ENCODE data around the gene USH2A.

The USH2A gene

GRCh38 chr1:216193839-216194443 lies 229.3 kb downstream of the USH2A start:
- no peak for TF ChIP-seq NFIC (IDR thresholded peaks at IDR 0.05)
- TF ChIP-seq USF1 (IDR thresholded peaks at IDR 0.05) = no peak
- TF ChIP-seq ZBTB7A (IDR thresholded peaks at IDR 0.05; ENCODE audit: low read depth) = no peak
- TF ChIP-seq YY1 (IDR thresholded peaks at IDR 0.05; ENCODE audit: low read depth) = no peak
- no peak for TF ChIP-seq CEBPB (IDR thresholded peaks at IDR 0.05)
- TF ChIP-seq RAD21 (IDR thresholded peaks at IDR 0.05; ENCODE audit: low read depth) = peak; percentile 36; the same call in 1 of the 2 replicates

GRCh38 chr1:216190438-216190837 lies 232.8 kb downstream of the USH2A start:
- TF ChIP-seq CEBPB (IDR thresholded peaks at IDR 0.05) = no peak
- TF ChIP-seq RAD21 (IDR thresholded peaks at IDR 0.05; ENCODE audit: low read depth) = no peak
- no peak for TF ChIP-seq YY1 (IDR thresholded peaks at IDR 0.05; ENCODE audit: low read depth)
- no peak for TF ChIP-seq TEAD4 (IDR thresholded peaks at IDR 0.05)

- TF ChIP-seq EP300 (IDR thresholded peaks at IDR 0.05; ENCODE audit: borderline replicate concordance) (no peak), CREB1 (IDR thresholded peaks at IDR 0.05; ENCODE audit: low read depth) (no peak), NFIC (IDR thresholded peaks at IDR 0.05) (0 out of 2 replicates have a peak, but pooled peaks have one; percentile 23), MAX (IDR thresholded peaks at IDR 0.05) (no peak)
These were observed 236.4 kb downstream of the USH2A start for GRCh38 chr1:216186816-216187215.

- TF ChIP-seq FOXM1 (IDR thresholded peaks at IDR 0.05; ENCODE audit: borderline replicate concordance, low read depth) = no peak
- TF ChIP-seq EGR1 (IDR thresholded peaks at IDR 0.05) = no peak
- TF ChIP-seq REST (IDR thresholded peaks at IDR 0.05; ENCODE audit: low read depth) = no peak
- no peak for TF ChIP-seq USF1 (IDR thresholded peaks at IDR 0.05)
- TF ChIP-seq CREB1 (IDR thresholded peaks at IDR 0.05; ENCODE audit: low read depth) = no peak
- no peak for TF ChIP-seq TAF1 (IDR thresholded peaks at IDR 0.05; ENCODE audit: low read depth)
- no peak for TF ChIP-seq TCF12 (IDR thresholded peaks at IDR 0.05; ENCODE audit: low read depth)
- no peak for TF ChIP-seq MAX (IDR thresholded peaks at IDR 0.05)
- TF ChIP-seq YY1 (IDR thresholded peaks at IDR 0.05; ENCODE audit: low read depth) = no peak
- TF ChIP-seq CEBPB (IDR thresholded peaks at IDR 0.05) = no peak
- TF ChIP-seq EP300 (IDR thresholded peaks at IDR 0.05; ENCODE audit: borderline replicate concordance) = no peak
- no peak for TF ChIP-seq TEAD4 (IDR thresholded peaks at IDR 0.05)
- TF ChIP-seq NFIC (IDR thresholded peaks at IDR 0.05) = no peak
- TF ChIP-seq RAD21 (IDR thresholded peaks at IDR 0.05; ENCODE audit: low read depth) = no peak
- TF ChIP-seq ZBTB7A (IDR thresholded peaks at IDR 0.05; ENCODE audit: low read depth) = no peak
These were observed 237.1 kb downstream of the USH2A start for GRCh38 chr1:216186141-216186540.

- TF ChIP-seq CEBPB (IDR thresholded peaks at IDR 0.05) (no peak), EGR1 (IDR thresholded peaks at IDR 0.05) (no peak), TAF1 (IDR thresholded peaks at IDR 0.05; ENCODE audit: low read depth) (no peak), NFIC (IDR thresholded peaks at IDR 0.05) (no peak), EP300 (IDR thresholded peaks at IDR 0.05; ENCODE audit: borderline replicate concordance) (no peak), REST (IDR thresholded peaks at IDR 0.05; ENCODE audit: low read depth) (no peak), YY1 (IDR thresholded peaks at IDR 0.05; ENCODE audit: low read depth) (no peak), FOXM1 (IDR thresholded peaks at IDR 0.05; ENCODE audit: borderline replicate concordance, low read depth) (no peak), TCF12 (IDR thresholded peaks at IDR 0.05; ENCODE audit: low read depth) (no peak), ZBTB7A (IDR thresholded peaks at IDR 0.05; ENCODE audit: low read depth) (no peak), MAX (IDR thresholded peaks at IDR 0.05) (no peak), RAD21 (IDR thresholded peaks at IDR 0.05; ENCODE audit: low read depth) (no peak), USF1 (IDR thresholded peaks at IDR 0.05) (no peak), CREB1 (IDR thresholded peaks at IDR 0.05; ENCODE audit: low read depth) (no peak), TEAD4 (IDR thresholded peaks at IDR 0.05) (no peak)
These were observed 239.0 kb downstream of the USH2A start for GRCh38 chr1:216184126-216184680.
